Measurements from ENCODE around the gene NAT9.

The NAT9 gene

DNA sequence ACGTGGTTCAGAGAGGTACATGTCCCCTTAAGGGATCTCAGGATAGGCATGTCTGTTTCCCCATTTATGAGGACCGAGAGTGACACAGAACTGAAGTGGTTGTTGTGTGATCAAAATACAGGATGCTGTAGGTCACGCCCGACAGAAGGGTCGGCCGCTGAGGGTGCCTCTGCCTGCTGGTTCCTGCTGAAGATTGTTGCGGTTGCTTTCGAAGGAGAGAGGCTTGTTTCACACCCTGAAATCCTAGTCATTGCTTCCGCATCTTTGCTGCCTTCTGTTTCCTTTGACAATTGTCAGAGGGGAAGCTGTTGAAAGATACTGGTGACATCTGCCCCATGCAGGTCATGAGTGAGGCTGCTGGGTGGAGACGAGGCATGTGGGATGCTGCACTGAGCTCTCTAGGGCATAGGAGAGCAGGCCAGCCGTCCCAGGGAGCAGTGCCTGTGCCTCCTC is 3.8 kb upstream of the NAT9 start:
- DNase-seq (ENCODE audit: low spot score), result no peak

DNA sequence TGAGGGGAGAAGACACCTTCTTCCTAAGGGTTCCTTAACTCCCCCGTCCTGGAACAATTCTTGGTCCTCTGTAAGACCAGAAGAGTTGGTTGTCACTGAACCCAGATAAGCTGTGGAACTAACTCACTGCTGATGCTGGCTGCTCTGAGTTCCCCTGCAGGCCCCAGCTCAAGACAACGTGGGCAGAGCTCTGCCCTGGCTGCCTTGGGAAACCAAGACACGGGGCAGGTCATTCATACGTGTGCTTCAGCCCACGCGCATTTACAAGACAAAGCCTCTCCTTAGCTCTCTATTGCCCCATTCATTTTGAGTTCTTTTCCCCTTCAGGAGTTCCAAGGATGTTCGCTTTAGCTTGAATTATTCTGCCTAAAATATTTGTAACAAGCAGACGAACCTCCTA is 3.4 kb upstream of the NAT9 start:
- DNase-seq (ENCODE audit: low spot score), result no peak

DNA sequence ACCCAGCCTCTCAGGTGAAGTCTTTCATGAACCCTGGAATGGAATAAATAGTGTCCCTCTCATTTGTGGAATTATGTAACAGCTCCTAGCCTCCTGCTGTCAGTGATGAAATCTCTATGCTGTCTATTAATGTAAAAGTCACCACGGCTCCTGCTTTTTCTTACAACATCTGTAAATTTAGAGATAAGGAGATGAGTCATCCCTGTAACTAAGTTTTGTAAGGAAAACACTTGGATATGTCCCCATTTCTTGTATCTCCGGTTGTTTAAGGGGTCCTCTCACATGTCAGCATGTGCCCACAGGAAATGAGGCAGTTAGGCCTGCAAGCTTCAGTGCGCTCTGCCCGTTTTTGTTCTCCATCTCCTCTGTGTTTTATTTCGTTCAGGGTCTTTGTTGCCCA is 2.8 kb upstream of the NAT9 start:
- DNase-seq (ENCODE audit: low spot score), result no peak

DNA sequence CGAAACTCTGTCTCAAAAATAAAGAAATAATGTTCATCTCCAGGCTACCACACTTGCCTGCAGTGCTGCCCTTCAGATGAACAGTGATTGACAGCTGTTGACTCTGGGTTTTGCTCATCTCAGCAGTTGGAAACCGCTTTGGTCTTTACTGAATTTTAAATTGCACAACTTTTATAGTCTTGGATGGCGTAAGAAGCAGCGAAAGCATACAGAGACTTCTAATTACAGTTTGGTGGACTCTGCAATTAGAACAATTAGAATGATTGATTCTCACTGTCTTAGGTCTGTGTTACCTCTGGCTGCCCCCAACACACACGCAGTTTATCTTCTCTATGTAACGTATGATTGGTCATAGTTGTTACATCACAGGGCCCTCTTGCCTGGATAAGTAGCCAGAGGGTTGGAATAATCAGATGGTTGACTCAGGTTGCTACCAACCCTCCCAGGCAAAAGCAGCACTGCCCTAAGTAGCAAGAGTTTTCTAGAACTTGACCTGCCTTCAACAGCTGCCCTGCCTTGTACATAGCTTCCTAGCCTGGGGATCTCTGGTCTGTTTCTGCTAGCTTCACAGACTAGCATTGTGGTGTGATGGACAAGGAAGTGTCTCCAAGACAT is 1.9 kb upstream of the NAT9 start:
- DNase-seq (ENCODE audit: low spot score), result no peak

DNA sequence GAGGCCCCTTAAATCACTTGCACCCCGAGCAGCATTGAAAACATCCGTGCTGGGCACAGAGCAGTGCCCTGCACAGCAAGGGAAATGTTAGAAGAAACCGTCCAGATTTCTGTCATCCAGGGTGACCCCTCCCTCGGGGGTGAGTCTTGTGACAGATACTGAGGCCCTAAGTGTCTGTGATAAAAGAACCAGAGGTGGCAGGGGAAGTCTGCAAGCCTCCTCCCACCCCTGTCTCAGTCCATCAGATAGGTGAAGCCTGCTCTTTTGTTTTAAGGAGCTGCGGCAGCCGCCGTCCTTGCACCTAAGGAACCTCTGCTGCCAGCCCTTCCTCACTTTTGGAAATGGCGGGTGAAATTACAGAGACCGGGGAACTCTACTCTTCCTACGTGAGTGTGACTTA is 845 bp upstream of the NAT9 start:
- no peak for DNase-seq (ENCODE audit: low spot score)

DNA sequence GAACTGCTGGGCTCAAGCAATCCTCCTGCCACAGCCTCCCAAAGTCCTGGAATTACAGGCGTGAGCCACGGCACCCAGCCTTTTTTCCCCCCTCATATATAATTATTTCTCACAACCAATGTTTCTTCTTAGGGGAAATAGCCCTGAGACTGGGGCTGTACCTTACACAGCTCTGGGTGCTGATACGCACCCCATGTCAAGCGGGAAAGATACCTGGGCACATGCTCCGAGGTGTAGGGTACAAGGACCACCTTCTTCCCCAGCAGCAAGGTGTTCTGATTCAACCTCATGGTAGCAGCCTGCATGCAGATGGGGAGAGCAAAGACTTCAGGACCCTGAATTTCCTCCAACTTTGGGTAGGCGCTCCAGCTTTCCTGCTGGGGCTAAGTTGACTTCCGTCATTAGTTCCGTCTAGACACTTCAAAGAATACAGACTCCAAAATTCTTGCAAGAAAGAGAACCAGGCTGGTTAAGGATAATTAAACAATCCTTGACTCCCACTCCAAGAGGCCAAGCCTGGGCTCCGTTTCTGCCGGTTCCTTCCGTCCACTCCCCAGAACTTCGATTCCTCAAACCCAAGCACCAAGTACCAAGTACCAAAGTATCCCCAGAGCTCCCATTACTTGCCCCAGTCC is 619 bp downstream of the NAT9 start:
- DNase-seq (ENCODE audit: low spot score), result no peak

- no peak for DNase-seq (ENCODE audit: low spot score)
These were observed 2.3 kb downstream of the NAT9 start for GRCh38 chr17:74773871-74774286.

GRCh38 chr17:74773414-74773813 is 2.7 kb downstream of the NAT9 start:
- no peak for DNase-seq (ENCODE audit: low spot score)

- no peak for DNase-seq (ENCODE audit: low spot score)
These were observed 4.1 kb downstream of the NAT9 start for GRCh38 chr17:74772053-74772452.

GRCh38 chr17:74771319-74771914 is 4.7 kb downstream of the NAT9 start:
- no peak for DNase-seq (ENCODE audit: low spot score)

GRCh38 chr17:74770498-74771318 is 5.4 kb downstream of the NAT9 start:
- peak; percentile 84 for DNase-seq (ENCODE audit: low spot score)

GRCh38 chr17:74769856-74770497 is 6.2 kb downstream of the NAT9 start:
- DNase-seq (ENCODE audit: low spot score), result no peak

DNA sequence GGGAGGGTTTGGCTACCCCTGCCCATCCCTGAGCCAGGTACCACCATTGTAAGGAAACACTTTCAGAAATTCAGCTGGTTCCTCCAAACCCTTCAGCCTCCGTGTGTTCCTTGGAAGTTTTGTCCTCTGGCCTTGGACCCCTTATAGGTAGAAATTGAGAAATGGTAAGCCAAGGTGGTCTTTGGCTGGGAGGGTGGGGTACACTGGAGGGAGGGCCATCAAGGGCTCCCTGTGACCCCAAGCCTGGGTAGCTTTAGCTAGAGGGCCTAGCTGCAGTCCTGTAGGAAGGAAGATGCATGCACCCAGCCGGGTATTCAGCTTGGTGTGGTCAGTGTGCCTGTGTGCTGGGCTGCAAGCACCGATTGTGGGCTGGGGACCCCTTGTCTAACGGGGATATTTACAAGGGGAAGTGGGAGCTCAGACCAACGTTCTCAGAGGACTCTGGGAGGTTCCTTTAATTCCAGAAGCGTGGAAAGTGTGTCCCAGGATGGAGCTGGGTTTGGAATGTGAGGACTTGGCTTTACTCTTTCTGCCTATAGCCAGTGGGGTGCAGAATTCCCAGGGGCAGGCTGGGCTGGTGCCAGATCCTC is 6.8 kb downstream of the NAT9 start:
- DNase-seq (ENCODE audit: low spot score), result no peak

- no peak for DNase-seq (ENCODE audit: low spot score)
These were observed 7.4 kb downstream of the NAT9 start for GRCh38 chr17:74768763-74769114.

DNA sequence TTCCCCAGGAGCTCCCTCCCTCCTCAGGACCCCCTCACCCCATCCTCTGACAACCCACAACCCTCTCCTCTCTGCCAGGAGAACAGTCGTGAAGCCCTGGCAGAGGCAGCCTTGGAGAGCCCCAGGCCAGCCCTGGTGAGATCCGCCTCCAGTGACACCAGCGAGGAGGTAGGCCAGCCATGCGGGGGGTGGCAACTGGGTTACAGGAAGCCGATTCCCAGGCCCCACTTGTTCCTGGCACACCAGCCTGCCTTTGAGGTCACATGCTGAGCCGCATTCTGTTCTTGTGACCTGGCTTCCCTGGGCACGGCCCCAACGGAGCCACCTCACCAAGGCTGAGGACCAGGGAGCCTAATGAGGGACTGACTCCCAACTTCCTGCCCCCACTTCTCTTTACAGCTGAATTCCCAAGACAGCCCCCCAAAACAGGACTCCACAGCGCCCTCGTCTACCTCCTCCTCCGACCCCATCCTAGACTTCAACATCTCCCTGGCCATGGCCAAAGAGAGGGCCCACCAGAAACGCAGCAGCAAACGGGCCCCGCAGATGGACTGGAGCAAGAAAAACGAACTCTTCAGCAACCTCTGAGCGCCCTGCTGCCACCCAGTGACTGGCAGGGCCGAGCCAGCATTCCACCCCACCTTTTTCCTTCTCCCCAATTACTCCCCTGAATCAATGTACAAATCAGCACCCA is 7.9 kb downstream of the NAT9 start:
- no peak for DNase-seq (ENCODE audit: low spot score)

- no peak for DNase-seq (ENCODE audit: low spot score)
These were observed 9.0 kb downstream of the NAT9 start for GRCh38 chr17:74767111-74767516.

GRCh38 chr17:74766413-74766812 is 9.7 kb downstream of the NAT9 start:
- DNase-seq (ENCODE audit: low spot score), result no peak

DNA sequence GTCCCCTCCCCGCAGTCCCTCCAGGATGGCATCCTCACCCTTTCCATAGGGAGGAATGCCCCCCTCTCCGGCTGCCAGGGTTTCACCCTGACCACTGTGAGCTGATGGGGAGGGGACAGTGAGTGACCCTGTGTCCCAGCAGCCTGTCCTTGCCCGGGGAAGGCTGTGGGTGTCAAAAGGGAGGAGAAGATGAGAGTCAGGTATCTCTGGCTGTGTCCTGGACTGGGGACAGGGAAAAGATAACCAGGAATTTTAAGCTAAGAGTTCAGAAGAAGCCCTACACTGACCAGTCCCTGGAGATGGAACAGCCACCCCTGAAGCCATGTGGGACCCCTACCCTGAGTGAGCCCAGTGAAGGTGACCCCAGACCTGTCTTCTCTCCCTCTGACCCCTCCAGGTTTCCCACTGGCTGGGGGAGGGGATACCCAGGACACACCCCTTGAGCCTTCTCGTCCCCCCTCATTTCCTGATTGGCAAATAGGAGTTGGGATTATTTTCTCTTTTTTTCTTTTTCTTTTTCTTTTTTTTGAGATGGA is 11.3 kb downstream of the NAT9 start:
- no peak for DNase-seq (ENCODE audit: low spot score)

DNA sequence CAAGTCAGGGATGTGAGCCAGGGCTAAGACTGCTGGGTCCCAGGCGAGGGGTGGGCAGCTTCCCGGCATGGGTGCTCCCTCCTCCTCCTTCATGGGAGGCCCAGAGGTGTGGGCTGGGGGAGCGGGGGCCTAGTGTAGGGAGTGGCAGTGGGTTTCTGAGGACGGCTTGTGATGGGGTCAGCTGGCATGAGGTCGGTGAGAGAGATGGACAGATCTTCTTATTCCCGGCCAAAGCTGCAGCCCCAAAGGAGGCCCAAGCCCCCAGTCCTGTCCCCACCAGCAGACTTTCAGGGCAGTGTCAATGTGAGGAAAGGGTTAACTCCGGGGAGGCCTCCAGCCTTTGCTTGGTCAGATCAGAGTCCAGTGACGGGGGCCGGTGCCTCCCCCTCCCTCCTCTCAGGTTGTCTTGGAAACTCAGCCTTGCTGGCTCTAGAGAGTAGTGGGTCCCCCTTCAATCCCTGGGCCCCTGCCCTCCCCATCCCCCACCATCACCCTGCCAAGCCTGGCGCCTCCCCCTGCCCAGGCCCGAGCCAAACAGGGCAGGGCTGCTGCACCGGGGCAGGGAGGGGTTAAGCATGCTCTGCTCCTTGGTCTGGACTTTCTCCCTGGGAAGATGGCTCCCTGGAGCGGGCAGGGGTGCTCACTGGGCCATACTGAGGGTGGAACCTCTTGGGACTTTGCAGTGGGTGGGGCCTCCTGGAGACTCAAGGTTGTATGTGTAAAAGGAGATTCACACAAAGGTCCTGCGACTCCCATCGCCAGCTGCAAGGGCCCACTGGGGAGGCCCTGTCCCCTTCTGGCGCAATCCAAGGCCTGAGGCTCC is 12.4 kb downstream of the NAT9 start:
- peak; percentile 78 for DNase-seq (ENCODE audit: low spot score)

GRCh38 chr17:74761931-74762330 is 14.2 kb downstream of the NAT9 start:
- DNase-seq (ENCODE audit: low spot score), result no peak
